ENCODE data around the gene NEFH.

The NEFH gene

GRCh38 chr22:29503811-29504372, 23.9 kb downstream of the NEFH start:
- DNase-seq = no peak

- DNase-seq = no peak
Observed at GRCh38 chr22:29509298-29509697, 29.3 kb downstream of the NEFH start.

- DNase-seq = no peak
Observed at GRCh38 chr22:29509815-29510214, 29.8 kb downstream of the NEFH start.

GRCh38 chr22:29510542-29510941, 30.5 kb downstream of the NEFH start:
- DNase-seq = no peak

GRCh38 chr22:29511126-29511862, 31.3 kb downstream of the NEFH start:
- DNase-seq = no peak

- no peak for DNase-seq
Observed at GRCh38 chr22:29512031-29512430, 32.0 kb downstream of the NEFH start.

GRCh38 chr22:29517215-29517908, 37.3 kb downstream of the NEFH start:
- no peak for DNase-seq

- DNase-seq = no peak
Observed at GRCh38 chr22:29518427-29518826, 38.4 kb downstream of the NEFH start.

- DNase-seq = no peak
Observed at GRCh38 chr22:29519996-29520395, 40.0 kb downstream of the NEFH start.

GRCh38 chr22:29520851-29521250, 40.8 kb downstream of the NEFH start:
- no peak for DNase-seq

GRCh38 chr22:29521526-29521925, 41.5 kb downstream of the NEFH start:
- no peak for DNase-seq

- no peak for DNase-seq
Observed at GRCh38 chr22:29523761-29524160, 43.7 kb downstream of the NEFH start.

GRCh38 chr22:29524442-29525191, 44.6 kb downstream of the NEFH start:
- peak; percentile 30 for DNase-seq

- no peak for DNase-seq
Observed at GRCh38 chr22:29528144-29528543, 48.1 kb downstream of the NEFH start.

- no peak for DNase-seq
Observed at GRCh38 chr22:29530716-29531115, 50.7 kb downstream of the NEFH start.

GRCh38 chr22:29531419-29531818, 51.4 kb downstream of the NEFH start:
- no peak for DNase-seq

GRCh38 chr22:29536411-29536810, 56.4 kb downstream of the NEFH start:
- DNase-seq = no peak

GRCh38 chr22:29539105-29539504, 59.1 kb downstream of the NEFH start:
- DNase-seq = no peak
